ENCODE results near the gene SHB.

The SHB gene

GRCh38 chr9:37924538-37924937 lies 144.5 kb downstream of the SHB start:
- TF ChIP-seq, protein P1, sequence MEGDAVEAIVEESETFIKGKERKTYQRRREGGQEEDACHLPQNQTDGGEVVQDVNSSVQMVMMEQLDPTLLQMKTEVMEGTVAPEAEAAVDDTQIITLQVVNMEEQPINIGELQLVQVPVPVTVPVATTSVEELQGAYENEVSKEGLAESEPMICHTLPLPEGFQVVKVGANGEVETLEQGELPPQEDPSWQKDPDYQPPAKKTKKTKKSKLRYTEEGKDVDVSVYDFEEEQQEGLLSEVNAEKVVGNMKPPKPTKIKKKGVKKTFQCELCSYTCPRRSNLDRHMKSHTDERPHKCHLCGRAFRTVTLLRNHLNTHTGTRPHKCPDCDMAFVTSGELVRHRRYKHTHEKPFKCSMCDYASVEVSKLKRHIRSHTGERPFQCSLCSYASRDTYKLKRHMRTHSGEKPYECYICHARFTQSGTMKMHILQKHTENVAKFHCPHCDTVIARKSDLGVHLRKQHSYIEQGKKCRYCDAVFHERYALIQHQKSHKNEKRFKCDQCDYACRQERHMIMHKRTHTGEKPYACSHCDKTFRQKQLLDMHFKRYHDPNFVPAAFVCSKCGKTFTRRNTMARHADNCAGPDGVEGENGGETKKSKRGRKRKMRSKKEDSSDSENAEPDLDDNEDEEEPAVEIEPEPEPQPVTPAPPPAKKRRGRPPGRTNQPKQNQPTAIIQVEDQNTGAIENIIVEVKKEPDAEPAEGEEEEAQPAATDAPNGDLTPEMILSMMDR (IDR thresholded peaks at IDR 0.05): no peak
- DNase-seq: no peak
- Histone ChIP-seq H3K27me3 (no peaks in the 10 kb centered on the region), H3K4me1 (peaks cover 0 to 5% (median 2%) of the 10 kb centered on the region in 4 donors), H3K4me3 (no peak overlapping the region), H3K9me3 (no peaks in the 10 kb centered on the region), H3K27ac (no peak overlapping the region), H3K36me3 (peaks cover 0 to 14% (median 11%) of the 10 kb centered on the region in 3 donors)
- intact Hi-C loops (cut with DNase I; ENCODE audit: low total_unique reads): no loop called here

DNA sequence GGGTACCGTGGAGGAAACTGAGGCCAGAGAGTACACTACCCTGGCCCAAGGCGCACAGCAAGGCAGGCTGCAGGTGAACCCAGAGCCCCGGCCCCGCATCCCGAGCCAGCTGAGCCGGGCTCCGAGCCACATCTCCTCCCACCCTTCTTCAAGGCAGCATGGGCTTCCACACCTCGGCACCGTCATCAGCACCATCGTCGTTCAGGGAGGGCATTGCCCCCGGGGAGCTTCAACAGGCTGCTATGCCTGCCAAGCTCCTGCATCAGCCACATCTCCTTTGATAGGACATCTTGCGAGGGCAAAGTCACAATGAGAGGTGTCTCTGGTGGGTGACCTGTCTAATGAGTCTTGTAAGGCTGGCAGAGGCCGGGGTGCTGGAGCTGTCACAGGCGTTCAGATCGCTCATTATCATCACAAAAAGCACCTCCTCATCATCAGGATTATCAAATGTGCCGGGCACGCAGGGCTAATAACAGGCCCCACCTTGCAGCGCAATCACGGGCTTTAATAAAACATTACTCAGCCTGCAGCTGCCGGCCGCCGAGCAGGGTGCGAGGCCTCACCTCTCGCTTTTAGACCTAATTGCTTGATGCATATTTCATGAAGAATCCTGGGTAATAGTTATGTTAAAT lies 145.1 kb downstream of the SHB start:
- no peaks in the 10 kb centered on the region for H3K9me3 ChIP-seq
- TF ChIP-seq, protein P1 (IDR thresholded peaks at IDR 0.05): no peak
- no peak overlapping the region for H3K27ac ChIP-seq
- no peak overlapping the region for H3K4me3 ChIP-seq
- H3K36me3 ChIP-seq: peaks cover 0 to 20% (median 10%) of the 10 kb centered on the region in 3 donors
- H3K27me3 ChIP-seq: no peaks in the 10 kb centered on the region
- intact Hi-C loops (cut with DNase I; ENCODE audit: low total_unique reads): no loop called here
- H3K4me1 ChIP-seq: peaks cover 0 to 5% (median 2%) of the 10 kb centered on the region in 4 donors
- no peak for DNase-seq

GRCh38 chr9:37923118-37923795 lies 145.8 kb downstream of the SHB start:
- intact Hi-C loops (cut with DNase I; ENCODE audit: low total_unique reads): no loop called here
- H3K27ac ChIP-seq: no peak overlapping the region
- TF ChIP-seq, protein P1 (IDR thresholded peaks at IDR 0.05): no peak
- H3K27me3 ChIP-seq: no peaks in the 10 kb centered on the region
- peaks cover 0 to 27% (median 16%) of the 10 kb centered on the region in 3 donors for H3K36me3 ChIP-seq
- peaks cover 0 to 5% (median 2%) of the 10 kb centered on the region in 4 donors for H3K4me1 ChIP-seq
- DNase-seq: no peak
- H3K4me3 ChIP-seq: no peak overlapping the region
- H3K9me3 ChIP-seq: no peaks in the 10 kb centered on the region

GRCh38 chr9:37922363-37923117 lies 146.5 kb downstream of the SHB start:
- intact Hi-C loops (cut with DNase I; ENCODE audit: low total_unique reads): no loop called here
- H3K4me3 ChIP-seq: no peak overlapping the region
- TF ChIP-seq, protein P1 (IDR thresholded peaks at IDR 0.05): no peak
- no peaks in the 10 kb centered on the region for H3K27me3 ChIP-seq
- DNase-seq: peak; percentile 8 to 44
- peaks cover 0 to 34% (median 24%) of the 10 kb centered on the region in 3 donors for H3K36me3 ChIP-seq
- H3K9me3 ChIP-seq: no peaks in the 10 kb centered on the region
- no peak overlapping the region for H3K27ac ChIP-seq
- peaks cover 0 to 5% (median 2%) of the 10 kb centered on the region in 4 donors for H3K4me1 ChIP-seq

DNA sequence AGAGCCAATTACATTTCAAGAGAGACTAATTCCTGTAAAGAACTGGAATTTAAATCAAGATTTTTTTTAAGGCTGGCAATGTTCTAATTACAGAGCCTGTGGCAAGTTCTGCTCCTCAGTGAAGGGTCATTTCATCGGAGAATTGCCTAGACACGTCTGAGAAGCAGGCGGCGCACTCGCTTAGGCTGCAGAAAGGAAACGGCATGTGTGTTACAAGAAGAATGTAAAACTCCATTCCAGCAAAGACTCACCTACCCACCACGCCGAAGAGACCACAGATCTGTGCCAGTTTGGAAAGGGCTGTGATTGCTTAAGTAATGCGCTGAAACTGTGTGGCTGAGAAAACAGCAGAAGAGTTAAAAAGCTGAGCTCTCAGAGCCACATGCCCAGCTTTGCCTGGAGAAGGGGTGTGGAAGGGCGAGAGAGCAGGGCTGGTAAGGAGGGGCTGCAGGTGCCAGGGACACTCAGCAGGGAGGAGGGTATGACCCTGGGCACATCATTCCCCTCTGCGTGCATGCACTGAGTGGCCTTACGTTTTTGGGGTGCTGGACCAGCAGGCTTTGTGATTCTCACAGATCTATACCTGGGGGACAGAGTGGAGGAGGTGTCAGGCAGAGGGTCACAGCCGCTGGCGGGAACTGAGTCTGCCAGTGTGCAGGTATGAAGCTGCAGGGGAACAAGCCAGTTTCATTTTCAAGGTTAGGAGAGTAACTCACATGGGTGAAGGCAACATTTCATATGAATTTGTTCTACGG lies 147.3 kb downstream of the SHB start:
- no peak overlapping the region for H3K27ac ChIP-seq
- TF ChIP-seq, protein P1 (IDR thresholded peaks at IDR 0.05): no peak
- peak; percentile 14 to 43 for DNase-seq
- intact Hi-C loops (cut with DNase I; ENCODE audit: low total_unique reads): no loop called here
- no peaks in the 10 kb centered on the region for H3K9me3 ChIP-seq
- no peak overlapping the region for H3K4me3 ChIP-seq
- peaks cover 0 to 5% (median 2%) of the 10 kb centered on the region in 4 donors for H3K4me1 ChIP-seq
- peaks cover 0 to 38% (median 24%) of the 10 kb centered on the region in 3 donors for H3K36me3 ChIP-seq
- H3K27me3 ChIP-seq: no peaks in the 10 kb centered on the region
